Stimulated activated naive CD8-positive, alpha-beta T cell treated with anti-CD3 and anti-CD28 coated beads, Interleukin-15, Interleukin-2, amounts not matched to agents 100 ng/mL and 50 ng/mL, for 24 hours (primary cell): ENCODE results near the gene UBE2D1.
A peak's percentile ranks its signal among the peaks of the same experiment; 100 is the strongest.

ENCODE experiments used
- H3K27ac Mint-ChIP-seq: one replicate; pipeline ENCODE4 v1.8.0; 2021; ENCODE audit warnings: mild to moderate bottlenecking, mixed read lengths
- H3K27me3 Mint-ChIP-seq: one replicate; pipeline ENCODE4 v1.8.0; 2021; ENCODE audit warnings: mixed read lengths
- H3K36me3 Mint-ChIP-seq: one replicate; pipeline ENCODE4 v1.8.0; 2021; ENCODE audit warnings: low read depth, mixed read lengths
- H3K4me1 Mint-ChIP-seq: one replicate; pipeline ENCODE4 v1.8.0; 2021; ENCODE audit warnings: low read depth, mixed read lengths
- H3K4me3 Mint-ChIP-seq: one replicate; pipeline ENCODE4 v1.8.0; 2021; ENCODE audit warnings: mild to moderate bottlenecking, mixed read lengths
- H3K9me3 Mint-ChIP-seq: one replicate; pipeline ENCODE4 v1.8.0; 2021; ENCODE audit warnings: mixed read lengths

UBE2D1 gene

DNA sequence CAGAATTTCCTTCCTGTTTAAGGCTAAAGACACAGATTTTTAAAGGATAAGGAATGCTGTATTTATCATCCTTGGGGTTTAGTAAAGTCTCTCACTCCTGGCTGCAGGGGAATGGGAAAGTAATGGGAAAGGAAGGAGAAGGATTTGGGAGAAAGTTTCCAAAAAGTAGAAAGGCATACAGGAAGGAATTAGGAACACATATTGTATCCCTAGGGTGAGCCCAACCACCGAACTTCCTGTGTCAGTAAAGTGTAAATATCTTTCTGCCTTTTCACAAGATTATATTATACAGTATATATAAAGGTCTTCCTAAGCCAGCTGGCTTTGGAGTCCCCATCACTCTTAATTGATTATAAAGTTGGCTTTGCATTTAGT, 12.0 kb upstream of the UBE2D1 start:
- H3K36me3 Mint-ChIP-seq: no peaks in the 10 kb centered on the region
- no peaks in the 10 kb centered on the region for H3K27me3 Mint-ChIP-seq
- H3K4me1 Mint-ChIP-seq: peaks cover 13% of the 10 kb centered on the region
- H3K9me3 Mint-ChIP-seq: no peaks in the 10 kb centered on the region
- H3K4me3 Mint-ChIP-seq: no peak overlapping the region
- H3K27ac Mint-ChIP-seq: no peak overlapping the region

DNA sequence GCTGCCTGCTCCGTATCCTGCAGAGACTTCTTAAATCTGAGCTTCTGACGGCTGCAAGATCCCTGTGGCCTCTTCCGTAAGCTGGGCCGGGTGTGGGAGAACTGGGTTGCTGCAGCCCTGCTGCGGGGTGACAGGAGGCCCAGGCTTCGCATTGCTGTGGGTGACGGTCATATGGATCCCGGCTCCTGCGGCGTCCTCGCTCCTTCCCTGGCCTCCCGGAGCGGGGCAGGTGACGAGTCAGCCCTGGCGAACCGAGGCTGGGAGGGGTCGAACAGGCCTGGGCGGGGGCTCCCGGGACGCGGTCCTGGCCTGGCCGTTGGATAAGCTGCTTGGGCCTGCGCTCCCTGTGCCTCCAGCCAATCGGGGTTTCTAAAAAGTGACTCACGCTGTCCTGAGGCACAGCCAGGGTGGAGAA, 7.8 kb upstream of the UBE2D1 start:
- no peak overlapping the region for H3K27ac Mint-ChIP-seq
- H3K9me3 Mint-ChIP-seq: no peaks in the 10 kb centered on the region
- H3K27me3 Mint-ChIP-seq: no peaks in the 10 kb centered on the region
- no peaks in the 10 kb centered on the region for H3K36me3 Mint-ChIP-seq
- H3K4me3 Mint-ChIP-seq: no peak overlapping the region
- H3K4me1 Mint-ChIP-seq: peaks cover 13% of the 10 kb centered on the region

GRCh38 chr10:58328233-58328632, 6.6 kb upstream of the UBE2D1 start:
- no peaks in the 10 kb centered on the region for H3K9me3 Mint-ChIP-seq
- H3K4me1 Mint-ChIP-seq: peaks cover 1% of the 10 kb centered on the region
- no peak overlapping the region for H3K27ac Mint-ChIP-seq
- H3K27me3 Mint-ChIP-seq: no peaks in the 10 kb centered on the region
- H3K4me3 Mint-ChIP-seq: no peak overlapping the region
- H3K36me3 Mint-ChIP-seq: no peaks in the 10 kb centered on the region

- Mint-ChIP-seq H3K36me3 (no peaks in the 10 kb centered on the region), H3K4me1 (no peaks in the 10 kb centered on the region), H3K9me3 (no peaks in the 10 kb centered on the region)
Observed at GRCh38 chr10:58330431-58330830, 4.4 kb upstream of the UBE2D1 start.

DNA sequence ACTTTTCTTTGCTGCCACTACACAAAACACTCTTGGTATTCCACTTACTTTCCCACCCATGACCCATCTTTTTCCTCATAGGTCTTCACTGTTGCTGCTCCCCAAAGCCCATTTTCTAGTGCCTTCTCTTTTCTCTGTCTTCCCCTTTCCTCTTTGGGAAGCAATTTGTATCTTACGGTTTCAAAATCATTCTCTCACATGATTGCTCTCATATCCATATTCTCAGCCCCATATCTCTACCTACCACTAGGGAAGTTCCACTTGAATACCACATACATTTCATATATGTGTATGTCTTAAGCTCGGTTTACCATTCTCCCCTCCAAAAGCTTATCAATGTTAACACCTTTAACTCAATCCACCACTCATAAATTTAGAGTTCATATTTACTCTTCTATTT, 3.2 kb upstream of the UBE2D1 start:
- Mint-ChIP-seq H3K27me3 (no peaks in the 10 kb centered on the region), H3K27ac (no peak overlapping the region), H3K4me3 (no peak overlapping the region), H3K4me1 (peaks cover 11% of the 10 kb centered on the region), H3K9me3 (no peaks in the 10 kb centered on the region), H3K36me3 (no peaks in the 10 kb centered on the region)

More at GRCh38 chr10:58330431-58330830, 4.4 kb upstream of the UBE2D1 start:
- Mint-ChIP-seq H3K4me3 (no peak overlapping the region), H3K27ac (no peak overlapping the region), H3K27me3 (no peaks in the 10 kb centered on the region)

DNA sequence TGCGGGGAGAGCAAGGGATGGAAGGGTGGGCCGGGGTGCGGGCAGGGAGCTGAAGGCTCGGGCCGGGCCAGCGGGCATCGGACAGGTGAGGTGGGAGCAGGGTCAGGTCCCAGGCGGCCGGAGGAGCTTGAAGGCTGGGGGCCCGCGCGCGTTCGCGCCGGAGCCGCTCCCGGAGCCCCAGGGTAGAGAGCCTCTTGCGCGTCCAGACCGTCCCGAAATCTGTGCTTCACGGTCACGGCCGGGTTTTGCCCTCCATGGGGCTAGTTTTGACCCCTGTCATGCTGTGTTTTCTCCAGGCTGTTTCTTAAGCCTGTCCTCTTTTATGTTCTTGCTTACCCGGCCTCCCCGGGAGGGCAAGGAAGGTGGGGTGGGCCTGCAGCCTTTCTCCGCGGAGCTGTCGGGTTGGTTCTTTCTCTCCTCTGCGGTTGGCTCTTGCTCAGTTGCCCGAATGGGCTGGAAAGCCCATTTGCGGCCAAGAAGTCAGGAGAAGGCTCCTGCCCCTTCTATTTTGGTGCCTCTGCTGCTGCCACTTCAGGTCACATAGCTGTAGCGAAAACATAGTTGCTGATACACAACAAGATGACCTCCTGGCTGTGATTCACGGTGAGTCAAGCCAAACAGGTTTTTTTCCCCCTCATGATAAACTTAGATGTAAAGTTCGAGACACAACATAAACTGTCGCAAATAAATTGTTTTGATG, 650 bp downstream of the UBE2D1 start:
- Mint-ChIP-seq H3K36me3 (peaks cover 5% of the 10 kb centered on the region), H3K9me3 (no peaks in the 10 kb centered on the region), H3K27ac (peak overlapping the region; percentile 94), H3K4me3 (peak overlapping the region; percentile 97), H3K27me3 (no peaks in the 10 kb centered on the region), H3K4me1 (peaks cover 32% of the 10 kb centered on the region)

DNA sequence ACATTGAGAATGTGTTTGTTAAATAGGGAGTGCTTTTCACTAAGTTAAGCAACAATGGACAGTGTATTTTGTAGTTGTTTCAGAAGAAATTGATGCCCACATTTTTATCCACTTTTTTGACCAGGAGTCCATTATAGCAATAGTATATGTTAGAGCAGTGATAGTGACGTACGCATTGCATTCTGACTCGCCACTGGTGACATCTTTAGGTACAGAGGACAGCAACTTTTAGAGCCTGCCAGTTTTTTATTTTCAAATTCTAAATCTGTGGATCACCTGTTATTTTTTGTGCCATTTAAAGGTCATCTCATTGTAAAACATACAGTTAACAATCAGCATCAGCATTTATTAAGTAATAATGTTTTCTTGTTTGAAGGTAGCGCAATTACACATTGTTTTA, 1.4 kb downstream of the UBE2D1 start:
- H3K27ac Mint-ChIP-seq: peak overlapping the region; percentile 94
- peak overlapping the region; percentile 97 for H3K4me3 Mint-ChIP-seq
- H3K9me3 Mint-ChIP-seq: no peaks in the 10 kb centered on the region
- peaks cover 5% of the 10 kb centered on the region for H3K36me3 Mint-ChIP-seq
- no peaks in the 10 kb centered on the region for H3K27me3 Mint-ChIP-seq
- peaks cover 39% of the 10 kb centered on the region for H3K4me1 Mint-ChIP-seq

DNA sequence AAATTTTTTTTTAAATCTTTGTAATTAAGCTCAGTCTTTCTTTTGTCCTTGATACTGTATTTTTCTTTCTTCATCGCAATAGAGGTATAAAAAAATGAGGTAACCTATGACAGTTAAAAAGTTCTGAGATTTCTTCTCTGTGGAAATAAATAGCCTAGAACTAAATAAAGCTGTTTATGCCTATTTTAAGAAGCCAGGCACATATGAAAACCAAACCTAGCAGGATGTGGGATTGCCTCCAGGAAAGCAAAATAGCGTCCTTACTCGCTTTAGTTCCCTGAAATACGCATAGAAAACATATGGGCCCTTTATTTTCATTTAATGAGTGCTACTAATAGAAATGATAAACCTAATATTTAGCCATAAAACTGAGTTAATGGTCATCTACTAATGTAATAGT, 6.6 kb downstream of the UBE2D1 start:
- no peaks in the 10 kb centered on the region for H3K9me3 Mint-ChIP-seq
- peaks cover 13% of the 10 kb centered on the region for H3K36me3 Mint-ChIP-seq
- no peak overlapping the region for H3K27ac Mint-ChIP-seq
- H3K27me3 Mint-ChIP-seq: no peaks in the 10 kb centered on the region
- H3K4me1 Mint-ChIP-seq: peaks cover 39% of the 10 kb centered on the region
- H3K4me3 Mint-ChIP-seq: no peak overlapping the region

DNA sequence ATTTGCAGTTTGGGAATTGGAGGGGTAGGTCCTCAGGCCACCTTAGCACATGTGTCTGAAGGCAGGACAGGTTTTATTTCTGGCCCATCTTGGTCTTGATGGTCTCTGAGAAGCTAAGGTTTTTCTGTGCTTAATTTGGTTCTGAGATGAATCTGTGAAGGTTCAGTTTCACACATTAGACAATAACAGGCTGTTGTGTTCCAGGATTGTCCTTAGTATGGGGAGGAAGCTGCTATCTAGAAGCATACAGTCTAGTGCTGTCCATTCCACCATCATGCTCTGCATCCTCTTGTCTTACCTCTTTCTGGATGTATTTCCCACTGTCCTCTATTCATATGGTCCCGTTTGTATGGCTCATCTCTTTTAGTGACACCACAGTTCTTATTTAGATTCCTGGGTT, 7.1 kb downstream of the UBE2D1 start:
- H3K27me3 Mint-ChIP-seq: no peaks in the 10 kb centered on the region
- H3K4me3 Mint-ChIP-seq: no peak overlapping the region
- peaks cover 18% of the 10 kb centered on the region for H3K36me3 Mint-ChIP-seq
- peaks cover 35% of the 10 kb centered on the region for H3K4me1 Mint-ChIP-seq
- H3K27ac Mint-ChIP-seq: no peak overlapping the region
- H3K9me3 Mint-ChIP-seq: no peaks in the 10 kb centered on the region

DNA sequence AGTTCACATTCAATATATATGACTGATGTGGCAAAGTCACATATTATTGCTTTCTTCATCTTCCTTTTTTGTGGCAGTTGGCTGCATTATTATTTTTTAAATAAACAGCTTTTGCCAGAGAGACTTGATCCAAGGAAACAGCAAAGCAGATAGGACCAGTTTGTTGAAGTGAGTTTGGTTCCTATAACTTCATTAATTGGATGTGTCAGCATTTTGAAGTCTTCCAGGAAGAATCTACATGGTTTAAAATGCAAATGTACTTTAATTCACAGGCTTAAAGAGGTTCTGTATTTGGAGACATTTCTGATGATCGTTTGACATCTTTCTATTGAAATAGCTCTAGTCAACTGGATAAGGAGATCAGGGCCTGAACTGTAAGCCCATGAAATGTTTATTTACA, 13.2 kb downstream of the UBE2D1 start:
- H3K4me1 Mint-ChIP-seq: peaks cover 36% of the 10 kb centered on the region
- H3K4me3 Mint-ChIP-seq: no peak overlapping the region
- H3K36me3 Mint-ChIP-seq: peaks cover 28% of the 10 kb centered on the region
- no peaks in the 10 kb centered on the region for H3K27me3 Mint-ChIP-seq
- H3K27ac Mint-ChIP-seq: no peak overlapping the region
- no peaks in the 10 kb centered on the region for H3K9me3 Mint-ChIP-seq

DNA sequence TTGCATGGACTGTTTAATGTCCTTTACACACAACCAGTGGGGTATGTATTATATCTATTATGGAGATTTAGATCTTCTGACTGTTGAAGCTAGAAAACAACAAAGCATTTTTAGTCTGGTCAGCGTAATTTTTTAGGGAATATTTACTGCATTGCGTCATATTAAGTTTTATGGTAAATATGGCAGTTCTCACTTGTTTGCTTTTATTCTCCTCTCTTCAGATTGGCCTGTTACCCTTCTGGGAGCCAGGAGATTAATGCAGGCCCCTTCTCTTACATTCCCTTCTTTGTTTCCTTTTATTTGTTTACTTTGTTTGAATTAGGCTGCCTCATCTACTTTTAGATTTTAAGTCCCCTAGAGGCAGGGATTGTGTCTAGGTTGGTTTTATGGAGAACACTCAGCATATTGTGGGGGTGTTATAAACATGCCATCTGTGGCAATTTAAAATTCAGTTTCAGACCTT, 13.8 kb downstream of the UBE2D1 start:
- Mint-ChIP-seq H3K4me3 (no peak overlapping the region), H3K9me3 (no peaks in the 10 kb centered on the region), H3K36me3 (peaks cover 28% of the 10 kb centered on the region), H3K27ac (no peak overlapping the region), H3K4me1 (peaks cover 36% of the 10 kb centered on the region), H3K27me3 (no peaks in the 10 kb centered on the region)

- H3K9me3 Mint-ChIP-seq: no peaks in the 10 kb centered on the region
- peaks cover 40% of the 10 kb centered on the region for H3K4me1 Mint-ChIP-seq
- H3K27me3 Mint-ChIP-seq: no peaks in the 10 kb centered on the region
- peaks cover 28% of the 10 kb centered on the region for H3K36me3 Mint-ChIP-seq
- H3K4me3 Mint-ChIP-seq: no peak overlapping the region
- no peak overlapping the region for H3K27ac Mint-ChIP-seq
Observed at GRCh38 chr10:58350023-58350422, 15.2 kb downstream of the UBE2D1 start.

DNA sequence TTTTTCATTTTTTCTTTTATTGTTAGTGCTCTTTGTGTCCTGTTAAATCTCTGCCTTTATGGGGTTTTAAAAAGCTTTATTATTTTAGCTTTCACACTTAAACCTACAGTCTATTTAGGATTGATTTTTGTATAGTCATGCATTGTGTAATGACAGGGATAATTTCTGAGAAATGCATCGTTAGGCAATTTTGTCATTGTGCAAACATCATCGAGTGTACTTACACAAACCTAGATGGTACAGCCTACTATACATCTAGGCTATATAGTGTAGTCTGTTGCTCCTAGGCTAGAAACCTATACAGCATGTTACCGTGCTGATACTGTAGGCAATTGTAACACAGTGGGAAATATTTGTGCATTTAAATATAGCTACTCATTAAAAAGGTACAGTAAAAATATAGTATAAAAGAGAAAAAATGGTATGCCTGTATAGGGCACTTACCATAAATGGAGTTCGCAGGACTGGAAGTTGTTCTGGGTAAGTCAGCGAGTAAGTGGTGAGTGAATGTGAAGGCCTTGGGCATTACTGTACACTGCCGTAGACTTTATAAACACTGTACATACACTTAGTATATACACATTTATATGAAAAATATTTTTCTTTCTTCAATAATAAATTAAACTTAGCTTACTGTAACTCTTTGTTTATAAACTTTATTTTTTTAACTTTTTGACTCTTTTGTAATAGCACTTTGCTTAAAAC, 16.0 kb downstream of the UBE2D1 start:
- H3K27me3 Mint-ChIP-seq: no peaks in the 10 kb centered on the region
- no peak overlapping the region for H3K4me3 Mint-ChIP-seq
- peaks cover 43% of the 10 kb centered on the region for H3K4me1 Mint-ChIP-seq
- H3K9me3 Mint-ChIP-seq: no peaks in the 10 kb centered on the region
- no peak overlapping the region for H3K27ac Mint-ChIP-seq
- H3K36me3 Mint-ChIP-seq: peaks cover 24% of the 10 kb centered on the region

GRCh38 chr10:58351616-58352578, 17.1 kb downstream of the UBE2D1 start:
- peaks cover 43% of the 10 kb centered on the region for H3K4me1 Mint-ChIP-seq
- H3K36me3 Mint-ChIP-seq: peaks cover 15% of the 10 kb centered on the region
- no peak overlapping the region for H3K4me3 Mint-ChIP-seq

More at GRCh38 chr10:58351616-58352578, 17.1 kb downstream of the UBE2D1 start:
- H3K9me3 Mint-ChIP-seq: no peaks in the 10 kb centered on the region
- H3K27ac Mint-ChIP-seq: no peak overlapping the region
- H3K27me3 Mint-ChIP-seq: no peaks in the 10 kb centered on the region
